ENCODE measurements around the gene FHL2. TPM values are rescaled to one million over a fixed set of nuclear protein-coding genes. Genes with fewer than 3 reads are reported as not detected.

FHL2 gene
- total and polyA plus RNA-seq, 2 of the 13 experiments (the other 11 are each of a cell fraction or from before 2014, with no cell fraction given): 1.9 to 74.8 TPM

DNA sequence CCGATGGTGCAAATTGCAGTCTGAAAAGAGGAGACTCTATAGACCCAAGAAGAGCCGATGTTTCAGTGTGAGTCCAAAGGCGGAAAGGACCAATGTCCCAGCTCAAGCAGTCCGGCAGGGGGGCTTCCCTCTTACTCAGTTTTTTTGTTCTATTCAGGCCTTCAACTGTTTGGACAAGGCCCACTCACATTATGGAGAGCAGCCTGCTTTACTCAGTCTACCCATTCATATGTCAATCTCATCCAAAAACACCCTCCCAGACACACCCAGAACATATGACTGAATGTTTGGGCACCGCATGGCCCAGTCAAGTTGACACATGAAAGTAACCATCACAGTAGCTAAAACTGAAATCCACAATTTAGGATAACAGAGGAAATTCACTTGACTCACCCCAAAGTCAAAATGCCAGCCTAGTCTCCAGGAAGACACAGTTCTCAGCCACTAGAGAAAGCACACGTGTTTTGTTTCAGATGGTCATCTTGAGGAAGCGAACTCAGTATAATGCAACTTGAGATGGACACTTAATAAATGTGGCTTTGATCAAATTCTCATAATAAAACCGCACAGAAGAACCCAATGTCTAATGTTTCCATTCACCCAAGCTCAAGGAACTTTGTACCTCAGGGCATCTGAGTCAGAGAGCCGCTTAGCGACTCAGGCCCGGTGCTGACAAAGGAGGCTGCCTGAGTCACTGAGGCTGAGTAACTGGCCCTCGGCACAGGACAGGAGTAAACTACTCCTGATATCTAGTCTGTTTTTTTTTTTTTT lies 2.4 kb downstream of the FHL2 start (continued):
- TF ChIP-seq, protein P1, sequence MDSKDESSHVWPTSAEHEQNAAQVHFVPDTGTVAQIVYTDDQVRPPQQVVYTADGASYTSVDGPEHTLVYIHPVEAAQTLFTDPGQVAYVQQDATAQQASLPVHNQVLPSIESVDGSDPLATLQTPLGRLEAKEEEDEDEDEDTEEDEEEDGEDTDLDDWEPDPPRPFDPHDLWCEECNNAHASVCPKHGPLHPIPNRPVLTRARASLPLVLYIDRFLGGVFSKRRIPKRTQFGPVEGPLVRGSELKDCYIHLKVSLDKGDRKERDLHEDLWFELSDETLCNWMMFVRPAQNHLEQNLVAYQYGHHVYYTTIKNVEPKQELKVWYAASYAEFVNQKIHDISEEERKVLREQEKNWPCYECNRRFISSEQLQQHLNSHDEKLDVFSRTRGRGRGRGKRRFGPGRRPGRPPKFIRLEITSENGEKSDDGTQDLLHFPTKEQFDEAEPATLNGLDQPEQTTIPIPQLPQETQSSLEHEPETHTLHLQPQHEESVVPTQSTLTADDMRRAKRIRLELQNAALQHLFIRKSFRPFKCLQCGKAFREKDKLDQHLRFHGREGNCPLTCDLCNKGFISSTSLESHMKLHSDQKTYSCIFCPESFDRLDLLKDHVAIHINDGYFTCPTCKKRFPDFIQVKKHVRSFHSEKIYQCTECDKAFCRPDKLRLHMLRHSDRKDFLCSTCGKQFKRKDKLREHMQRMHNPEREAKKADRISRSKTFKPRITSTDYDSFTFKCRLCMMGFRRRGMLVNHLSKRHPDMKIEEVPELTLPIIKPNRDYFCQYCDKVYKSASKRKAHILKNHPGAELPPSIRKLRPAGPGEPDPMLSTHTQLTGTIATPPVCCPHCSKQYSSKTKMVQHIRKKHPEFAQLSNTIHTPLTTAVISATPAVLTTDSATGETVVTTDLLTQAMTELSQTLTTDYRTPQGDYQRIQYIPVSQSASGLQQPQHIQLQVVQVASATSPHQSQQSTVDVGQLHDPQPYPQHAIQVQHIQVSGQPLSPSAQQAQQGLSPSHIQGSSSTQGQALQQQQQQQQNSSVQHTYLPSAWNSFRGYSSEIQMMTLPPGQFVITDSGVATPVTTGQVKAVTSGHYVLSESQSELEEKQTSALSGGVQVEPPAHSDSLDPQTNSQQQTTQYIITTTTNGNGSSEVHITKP (CRISPR knock-in tag; IDR thresholded peaks at IDR 0.05; ENCODE audit: low read depth): no peak
- no peak for TF ChIP-seq RARA (CRISPR knock-in tag; IDR thresholded peaks at IDR 0.05)
- TF ChIP-seq KDM5A (IDR thresholded peaks at IDR 0.05; ENCODE audit: borderline replicate concordance, low read length): no peak
- TF ChIP-seq ZBTB40 (IDR thresholded peaks at IDR 0.05): no peak
- no peak for TF ChIP-seq ZBTB40 (CRISPR knock-in tag; IDR thresholded peaks at IDR 0.05)
- TF ChIP-seq, protein P2, sequence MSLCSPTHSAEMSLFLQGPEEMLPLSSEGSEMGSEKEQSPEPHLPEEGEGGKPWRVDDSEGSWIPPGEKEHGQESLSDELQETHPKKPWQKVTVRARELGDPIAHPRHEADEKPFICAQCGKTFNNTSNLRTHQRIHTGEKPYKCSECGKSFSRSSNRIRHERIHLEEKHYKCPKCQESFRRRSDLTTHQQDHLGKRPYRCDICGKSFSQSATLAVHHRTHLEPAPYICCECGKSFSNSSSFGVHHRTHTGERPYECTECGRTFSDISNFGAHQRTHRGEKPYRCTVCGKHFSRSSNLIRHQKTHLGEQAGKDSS (CRISPR knock-in tag; IDR thresholded peaks at IDR 0.05; ENCODE audit: borderline replicate concordance, low read depth): no peak
- no peak for TF ChIP-seq ATRX (CRISPR knock-in tag; IDR thresholded peaks at IDR 0.05; ENCODE audit: borderline replicate concordance)
- no peak for TF ChIP-seq SETDB1 (CRISPR knock-in tag; IDR thresholded peaks at IDR 0.05; ENCODE audit: borderline replicate concordance)
- no peak for TF ChIP-seq ZNF816 (CRISPR knock-in tag; IDR thresholded peaks at IDR 0.05; ENCODE audit: borderline replicate concordance)
- no peak for TF ChIP-seq ZNF773 (CRISPR knock-in tag; IDR thresholded peaks at IDR 0.05; ENCODE audit: borderline replicate concordance)
- TF ChIP-seq SOX6 (IDR thresholded peaks at IDR 0.05): no peak
- TF ChIP-seq SOX6 (CRISPR knock-in tag; IDR thresholded peaks at IDR 0.05): no peak
- TF ChIP-seq GTF2F1 (IDR thresholded peaks at IDR 0.05; ENCODE audit: low read length): no peak
- TF ChIP-seq THAP11 (CRISPR knock-in tag; IDR thresholded peaks at IDR 0.05): no peak
- TF ChIP-seq SP2 (CRISPR knock-in tag; IDR thresholded peaks at IDR 0.05): no peak
- peak; percentile 26; the same call in 1 of the 2 replicates for TF ChIP-seq ZNF331 (CRISPR knock-in tag; IDR thresholded peaks at IDR 0.05)
- no peak for TF ChIP-seq KDM6A (CRISPR knock-in tag; IDR thresholded peaks at IDR 0.05; ENCODE audit: low read depth)
- no peak for TF ChIP-seq NCOA2 (CRISPR knock-in tag; IDR thresholded peaks at IDR 0.05)

Data from HepG2 (cell line).